ENCODE data around the gene C17orf100. TPM values are rescaled to one million over a fixed set of nuclear protein-coding genes. Genes with fewer than 3 reads are reported as not detected.

Gene C17orf100
- total and polyA plus RNA-seq, 9 of the 15 experiments (the other 6 are each of a cell fraction or from before 2014, with no cell fraction given) = 0.04 to 1.7 (median 0.43) TPM

GRCh38 chr17:6642592-6642991 lies 9.0 kb upstream of the C17orf100 start:
- Histone ChIP-seq H3K9me1 (ENCODE audit: control insufficient read depth, insufficient read depth, low read length) (no peaks in the 10 kb centered on the region), H3K9ac (ENCODE audit: insufficient read depth in 1 of 2, low read depth in 2 of 2, low read length in 2 of 2) (no peak overlapping the region), H2AFZ (ENCODE audit: low read depth, low read length) (no peak overlapping the region), H3K9me3 (replicated peaks; ENCODE audit: control insufficient read depth, insufficient read depth, low read depth, low read length) (no peaks in the 10 kb centered on the region), H3K27ac (ENCODE audit: extremely low read depth, low read depth, low read length) (no peak overlapping the region), H3K36me3 (ENCODE audit: control insufficient read depth, insufficient read depth, low read length) (peaks cover 47% of the 10 kb centered on the region; the same call in 2 of the 3 replicates), H3K4me2 (ENCODE audit: insufficient read depth, low read length) (no peak overlapping the region), H3K79me2 (ENCODE audit: control insufficient read depth, insufficient read depth, low read length) (peaks cover 55% of the 10 kb centered on the region), H4K20me1 (replicated peaks; ENCODE audit: control insufficient read depth, insufficient read depth, low read length) (no peaks in the 10 kb centered on the region), H3K4me3 (no peak overlapping the region; the same call in 1 of the 2 replicates), H3K27me3 (ENCODE audit: control insufficient read depth in 2 of 2, insufficient read depth in 2 of 2, low read length in 2 of 2) (no peaks in the 10 kb centered on the region), H3K4me1 (replicated peaks in 1 of 2; ENCODE audit: control insufficient read depth in 2 of 2, insufficient read depth in 2 of 2, low read length in 2 of 2) (peaks cover 8 to 35% of the 10 kb centered on the region in 2 experiments; a peak in 4 of 5 replicates)
- no TSS peak for BruUV-seq (replicated peaks)
- no peak for FAIRE-seq
- ATAC-seq = no peak
- no peak for DNase-seq (ENCODE audit: extremely low read depth in 1 of 4, low spot score in 3 of 4)
- TF ChIP-seq ETV1 (tag; conservative IDR thresholded peaks at IDR 0.05; ENCODE audit: low read depth) (no peak), ZNF77 (CRISPR knock-in tag; IDR thresholded peaks at IDR 0.05) (no peak), STAG1 (CRISPR knock-in tag; IDR thresholded peaks at IDR 0.05; ENCODE audit: borderline replicate concordance) (no peak), CBFB (CRISPR knock-in tag; IDR thresholded peaks at IDR 0.05) (no peak), CEBPG (CRISPR knock-in tag; IDR thresholded peaks at IDR 0.05) (no peak), CEBPG (tag; conservative IDR thresholded peaks at IDR 0.05 in 1 of 2, IDR thresholded peaks at IDR 0.05 in 1 of 2) (peak; percentile 47 to 60), CBFA2T2 (conservative IDR thresholded peaks at IDR 0.05) (no peak), CEBPB (tag; IDR thresholded peaks at IDR 0.05) (peak; percentile 81), CHD7 (IDR thresholded peaks at IDR 0.05; ENCODE audit: low read depth, low read length) (no peak), ZNF175 (CRISPR knock-in tag; IDR thresholded peaks at IDR 0.05; ENCODE audit: low read depth) (no peak), FOXK2 (conservative IDR thresholded peaks at IDR 0.05 in 1 of 2, IDR thresholded peaks at IDR 0.05 in 1 of 2; ENCODE audit: low read depth in 2 of 2) (no peak), PRMT5 (CRISPR knock-in tag; IDR thresholded peaks at IDR 0.05) (no peak), ELF4 (CRISPR knock-in tag; IDR thresholded peaks at IDR 0.05) (no peak)
- CTCF ChIA-PET (ENCODE audit: low intra/inter-chr PET ratio) = no interaction called here
- intact Hi-C loops (cut with micrococcal nuclease) = loop anchor here (10.0 kb wide), 2 partner anchors 188 to 1358 kb away; partner anchors contain the start of gene RABEP1
- 50% methylated on average over 2 of the region's 2 CpGs for WGBS (ENCODE audit: insufficient coverage, low coverage, missing lambda C conversion rate)
- in situ Hi-C loops (cut with MboI) = no loop called here
- POLR2A ChIA-PET = no interaction called here

Measured in K562 (cell line).